ENCODE results near the gene NUP85. TPM values are rescaled to one million over a fixed set of nuclear protein-coding genes. Genes with fewer than 3 reads are reported as not detected.
"Not testable (repeated sequence)": the region's sequence is repeated elsewhere in the genome, so short reads cannot be mapped to it uniquely, and the experiment has no call there.

NUP85 gene
- total RNA-seq, 4 donors from 2014 or later: 19.6 to 62.3 (median 22.3) TPM

DNA sequence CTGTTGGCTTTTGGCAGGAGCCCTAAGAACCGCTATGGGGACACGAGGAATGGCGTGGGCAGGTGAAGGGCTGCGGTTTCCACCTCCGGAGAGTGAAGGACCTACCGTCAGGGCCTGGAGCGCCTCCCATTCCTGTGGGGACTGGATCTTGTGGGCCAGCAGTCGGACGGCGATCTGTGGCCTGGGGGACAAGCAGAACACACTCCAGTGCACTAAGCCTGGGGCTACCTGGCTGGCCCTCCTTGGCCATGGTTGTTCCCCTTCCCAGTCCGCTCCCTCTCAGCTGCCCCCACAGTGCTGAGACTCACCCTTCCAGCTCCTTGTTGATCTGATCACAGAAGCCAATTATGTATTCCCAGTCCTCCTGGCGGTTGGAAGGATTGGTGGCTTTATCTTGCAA, 40.9 kb downstream of the NUP85 start:
- Histone ChIP-seq H3K4me1 (peaks cover 0 to 19% (median 3%) of the 10 kb centered on the region in 3 donors), H3K4me3 (no peak overlapping the region), H3K27ac (no peak overlapping the region), H3K9me3 (no peaks in the 10 kb centered on the region), H3K27me3 (no peaks in the 10 kb centered on the region), H3K36me3 (peaks cover 0 to 54% of the 10 kb centered on the region in 2 donors)
- TF ChIP-seq EP300 (IDR thresholded peaks at IDR 0.05) (no peak), POLR2AphosphoS5 (IDR thresholded peaks at IDR 0.05) (no peak), POLR2A (IDR thresholded peaks at IDR 0.05) (no peak)
- TF ChIP-seq, protein P1, sequence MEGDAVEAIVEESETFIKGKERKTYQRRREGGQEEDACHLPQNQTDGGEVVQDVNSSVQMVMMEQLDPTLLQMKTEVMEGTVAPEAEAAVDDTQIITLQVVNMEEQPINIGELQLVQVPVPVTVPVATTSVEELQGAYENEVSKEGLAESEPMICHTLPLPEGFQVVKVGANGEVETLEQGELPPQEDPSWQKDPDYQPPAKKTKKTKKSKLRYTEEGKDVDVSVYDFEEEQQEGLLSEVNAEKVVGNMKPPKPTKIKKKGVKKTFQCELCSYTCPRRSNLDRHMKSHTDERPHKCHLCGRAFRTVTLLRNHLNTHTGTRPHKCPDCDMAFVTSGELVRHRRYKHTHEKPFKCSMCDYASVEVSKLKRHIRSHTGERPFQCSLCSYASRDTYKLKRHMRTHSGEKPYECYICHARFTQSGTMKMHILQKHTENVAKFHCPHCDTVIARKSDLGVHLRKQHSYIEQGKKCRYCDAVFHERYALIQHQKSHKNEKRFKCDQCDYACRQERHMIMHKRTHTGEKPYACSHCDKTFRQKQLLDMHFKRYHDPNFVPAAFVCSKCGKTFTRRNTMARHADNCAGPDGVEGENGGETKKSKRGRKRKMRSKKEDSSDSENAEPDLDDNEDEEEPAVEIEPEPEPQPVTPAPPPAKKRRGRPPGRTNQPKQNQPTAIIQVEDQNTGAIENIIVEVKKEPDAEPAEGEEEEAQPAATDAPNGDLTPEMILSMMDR (IDR thresholded peaks at IDR 0.05): no peak
- WGBS, 2 donors (ENCODE audit: low coverage in 1 of 2): 100% methylated on average over 1 of the region's 12 CpGs; no CpG with 5 or more reads in 1 of the 2 donors
- no peak for ATAC-seq

DNA sequence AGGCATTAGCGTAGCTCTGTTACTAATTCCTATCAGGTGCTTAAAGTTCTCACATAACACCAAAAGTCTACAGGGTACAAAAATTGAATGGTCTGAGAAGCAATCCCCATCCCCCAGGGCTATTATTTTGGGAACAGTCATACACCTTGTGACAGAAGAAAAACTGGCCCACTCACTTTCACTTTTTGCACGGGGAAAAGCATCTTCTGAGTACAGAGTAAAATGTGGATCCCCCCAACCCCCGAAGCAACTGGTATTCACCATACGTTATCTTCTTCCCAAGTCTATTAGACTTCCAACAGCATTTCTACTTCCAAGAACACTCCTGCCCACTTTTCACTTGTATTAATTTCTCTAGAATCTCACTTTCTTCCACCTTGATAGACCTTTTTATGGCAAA, 44.1 kb downstream of the NUP85 start:
- ATAC-seq: no peak
- Histone ChIP-seq H3K36me3 (peaks cover 0 to 22% of the 10 kb centered on the region in 2 donors), H3K27me3 (no peaks in the 10 kb centered on the region), H3K4me3 (no peak overlapping the region), H3K4me1 (peaks cover 0 to 19% (median 3%) of the 10 kb centered on the region in 3 donors), H3K9me3 (no peaks in the 10 kb centered on the region), H3K27ac (peak overlapping the region in 2 of 4 donors; percentile 33 to 65)
- TF ChIP-seq POLR2AphosphoS5 (IDR thresholded peaks at IDR 0.05): no peak
- TF ChIP-seq, protein P1 (IDR thresholded peaks at IDR 0.05): no peak
- WGBS, 2 donors (ENCODE audit: low coverage in 1 of 2): 64 to 79% methylated on average over 4 of the region's 4 CpGs

GRCh38 chr17:75250009-75250471, 44.6 kb downstream of the NUP85 start:
- H3K4me3 ChIP-seq: peak overlapping the region in 1 of 2 donors; percentile 20
- WGBS, 2 donors (ENCODE audit: low coverage in 1 of 2): 48 to 52% methylated on average over 7 to 9 of the region's 11 CpGs

DNA sequence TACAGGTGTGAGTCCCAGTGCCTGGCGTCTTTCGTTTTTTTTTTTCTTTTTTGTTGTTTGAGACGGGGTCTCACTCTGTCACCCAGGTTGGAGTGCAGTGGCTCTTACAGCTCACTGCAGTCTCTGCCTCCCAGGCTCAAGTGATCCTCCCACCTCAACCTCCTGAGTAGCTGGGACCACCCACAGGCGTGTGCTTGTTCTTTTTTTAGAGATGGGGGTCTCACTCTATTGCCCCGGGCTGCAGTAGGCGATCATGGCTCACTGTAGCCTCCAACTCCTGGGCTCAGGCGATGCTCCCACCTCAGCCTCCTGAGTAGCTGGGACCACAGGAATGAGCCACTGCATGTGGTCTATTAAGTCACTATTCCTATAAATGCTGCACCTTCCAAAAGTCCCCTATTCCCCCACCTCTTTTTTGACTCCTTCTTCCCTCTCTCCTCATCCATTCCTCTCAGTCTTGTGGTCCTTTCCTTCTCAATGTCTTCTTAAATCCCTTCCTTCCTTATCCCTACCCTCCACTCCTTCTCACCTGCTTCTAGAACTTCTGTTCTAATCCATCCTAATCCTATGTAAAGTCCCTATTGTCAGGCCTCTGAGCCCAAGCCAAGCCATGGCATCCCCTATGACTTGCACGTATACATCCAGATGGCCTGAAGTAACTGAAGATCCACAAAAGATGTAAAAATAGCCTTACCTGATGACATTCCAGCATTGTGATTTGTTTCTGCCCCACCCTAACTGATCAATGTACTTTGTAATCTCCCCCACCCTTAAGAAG, 46.7 kb downstream of the NUP85 start:
- TF ChIP-seq POLR2A (IDR thresholded peaks at IDR 0.05) (no peak), POLR2AphosphoS5 (IDR thresholded peaks at IDR 0.05) (no peak), EP300 (IDR thresholded peaks at IDR 0.05) (no peak)
- TF ChIP-seq, protein P1 (IDR thresholded peaks at IDR 0.05): no peak
- no peaks in the 10 kb centered on the region for H3K36me3 ChIP-seq
- no peak overlapping the region for H3K27ac ChIP-seq
- 82 to 88% methylated on average over 2 to 8 of the region's 8 CpGs for WGBS, 2 donors (ENCODE audit: low coverage in 1 of 2)
- H3K4me1 ChIP-seq: peaks cover 0 to 19% (median 3%) of the 10 kb centered on the region in 3 donors
- H3K27me3 ChIP-seq: no peaks in the 10 kb centered on the region
- no peak for ATAC-seq
- no peak overlapping the region for H3K4me3 ChIP-seq
- H3K9me3 ChIP-seq: no peaks in the 10 kb centered on the region

More at GRCh38 chr17:75250009-75250471, 44.6 kb downstream of the NUP85 start:
- ATAC-seq: peak; percentile 74
- TF ChIP-seq, protein P1 (IDR thresholded peaks at IDR 0.05): no peak
- TF ChIP-seq POLR2A (IDR thresholded peaks at IDR 0.05): no peak
- no peak for TF ChIP-seq EP300 (IDR thresholded peaks at IDR 0.05)
- no peak for TF ChIP-seq POLR2AphosphoS5 (IDR thresholded peaks at IDR 0.05)
- no peaks in the 10 kb centered on the region for H3K27me3 ChIP-seq
- no peaks in the 10 kb centered on the region for H3K9me3 ChIP-seq
- H3K4me1 ChIP-seq: peaks cover 0 to 19% (median 3%) of the 10 kb centered on the region in 3 donors
- H3K27ac ChIP-seq: peak overlapping the region in 3 of 4 donors; percentile 43 to 65 (median 57)
- peaks cover 0 to 17% of the 10 kb centered on the region in 2 donors for H3K36me3 ChIP-seq

- peaks cover 8 to 34% (median 15%) of the 10 kb centered on the region in 3 donors for H3K4me1 ChIP-seq
Measured at GRCh38 chr17:75255954-75256698, 50.6 kb downstream of the NUP85 start.

DNA sequence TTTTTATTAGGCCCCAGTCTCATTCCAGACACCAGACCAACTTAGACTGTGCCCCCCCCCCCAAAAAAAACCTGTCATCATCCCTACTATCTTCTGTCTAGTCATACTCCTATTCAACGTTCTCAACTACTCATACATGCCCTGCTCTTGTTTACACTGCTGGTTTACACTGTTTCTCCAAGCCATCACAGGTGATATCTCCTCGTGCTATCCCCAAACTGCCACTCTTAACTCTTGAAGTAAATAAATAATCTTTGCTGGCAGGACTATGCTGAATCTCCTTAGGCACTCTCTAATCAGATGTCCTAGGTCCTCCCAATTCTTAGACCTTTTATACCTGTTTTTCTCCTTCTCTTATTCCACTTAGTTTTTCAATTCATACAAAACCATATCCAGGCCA, 51.7 kb downstream of the NUP85 start:
- H3K9me3 ChIP-seq, ATAC-seq, H3K27me3 ChIP-seq, H3K27ac ChIP-seq, H3K4me3 ChIP-seq, H3K36me3 ChIP-seq: not testable (repeated sequence)
- 21 to 67% methylated on average over 1 to 2 of the region's 2 CpGs for WGBS, 2 donors (ENCODE audit: low coverage in 1 of 2)
- peaks cover 8 to 36% (median 16%) of the 10 kb centered on the region in 3 donors for H3K4me1 ChIP-seq

More at GRCh38 chr17:75255954-75256698, 50.6 kb downstream of the NUP85 start:
- H3K36me3 ChIP-seq, ATAC-seq, H3K9me3 ChIP-seq, H3K4me3 ChIP-seq, H3K27me3 ChIP-seq, H3K27ac ChIP-seq: not testable (repeated sequence)
- WGBS, 2 donors (ENCODE audit: low coverage in 1 of 2): 80% methylated on average over 4 to 10 of the region's 11 CpGs

Data from gastroesophageal sphincter (tissue), 4 donors.